K562 (cell line): ENCODE results near the gene ALK. TPM values are rescaled to one million over a fixed set of nuclear protein-coding genes. Genes with fewer than 3 reads are reported as not detected.

ENCODE experiments used
- ATAC-seq: fragments of 200-7000 bp; cut with Tn5 transposase; 3 replicates; pipeline ENCODE4 v1.9.1; 2020; ENCODE audit warnings: moderate library complexity
- BruUV-seq: library from RNA; stranded (reverse); fragments of 400-500 nt; replicated peaks from 2 replicates; lab custom pipeline; 2021; lab: Mats Ljungman, UMichigan
- CTCF ChIA-PET: fragments of 300-600 bp; formaldehyde crosslinking; extraction: SDS; loops from one replicate; lab custom pipeline; 2021; ENCODE audit warnings: low intra/inter-chr PET ratio; lab: Yijun Ruan, JAX
- POLR2A ChIA-PET: fragments of 300-600, 350-650 bp; sonication (Branson Sonifier 250); formaldehyde crosslinking; extraction: SDS; loops from one replicate; lab custom pipeline; 2021; ENCODE audit warnings: antibody characterized with exemption, inconsistent platforms; lab: Yijun Ruan, JAX
- DNase-seq, 4 experiments: peaks; one replicate each; pipeline versions ENCODE4 v3.0.0 to v3.0.0-alpha.2; 2011 to 2018; ENCODE audit warnings: low spot score in 3 of 4, mixed read lengths in 3 of 4; ENCODE audit errors: extremely low read depth in 1 of 4
- FAIRE-seq: peaks from 2 replicates; lab custom pipeline; 2011; peaks lifted over from hg19 to GRCh38; lab: Jason Lieb, UNC
- H2AFZ ChIP-seq: 2 replicates; pipeline ENCODE4 v1.6.0; 2011; ENCODE audit warnings: low read depth, low read length, control low read depth, inconsistent platforms
- H3K27ac ChIP-seq: fragments of 200-600 bp; 3 replicates; pipeline ENCODE4 v1.8.0; 2011; ENCODE audit warnings: low read depth, mild to moderate bottlenecking, control low read depth, inconsistent platforms, low read length, moderate library complexity, mixed read lengths; ENCODE audit errors: extremely low read depth
- H3K27me3 ChIP-seq, 2 experiments: fragments of 300-600 bp in 1 of 2; 2 replicates in 1 of 2; 3 replicates in 1 of 2; pipeline versions ENCODE4 v1.6.0 to v1.8.0; 2011; ENCODE audit warnings: inconsistent platforms in 2 of 2, low read length in 2 of 2, mild to moderate bottlenecking in 1 of 2, mixed read lengths in 1 of 2, moderate library complexity in 1 of 2; ENCODE audit not compliant: control insufficient read depth in 2 of 2, insufficient read depth in 2 of 2
- H3K36me3 ChIP-seq: fragments of 300-600 bp; 3 replicates; pipeline ENCODE4 v1.8.0; 2011; ENCODE audit warnings: mild to moderate bottlenecking, low read length, inconsistent platforms; ENCODE audit not compliant: control insufficient read depth, insufficient read depth
- H3K4me1 ChIP-seq, 2 experiments: fragments of 200-600 bp in 1 of 2; replicated peaks in 1 of 2; 2 replicates in 1 of 2; 3 replicates in 1 of 2; pipeline versions ENCODE4 v1.5.1 to v1.8.0; 2011; ENCODE audit warnings: inconsistent platforms in 2 of 2, low read length in 2 of 2, mild to moderate bottlenecking in 1 of 2, mixed read lengths in 1 of 2, moderate library complexity in 1 of 2; ENCODE audit not compliant: control insufficient read depth in 2 of 2, insufficient read depth in 2 of 2
- H3K4me2 ChIP-seq: 2 replicates; pipeline ENCODE4 v1.6.1; 2011; ENCODE audit warnings: low read length, control low read depth, inconsistent platforms, mixed read lengths; ENCODE audit not compliant: insufficient read depth
- H3K4me3 ChIP-seq: fragments of 200-600 bp; sonication (generic), shearing (Covaris generic); 2 replicates; pipeline ENCODE4 v1.5.1; 2016; ENCODE audit warnings: control low read depth, inconsistent platforms
- H3K79me2 ChIP-seq: fragments of 200-600 bp; 3 replicates; pipeline ENCODE4 v1.8.0; 2011; ENCODE audit warnings: low read length, inconsistent platforms; ENCODE audit not compliant: control insufficient read depth, insufficient read depth
- H3K9ac ChIP-seq, 2 experiments: 2 replicates each; pipeline versions ENCODE4 v1.6.0 to v1.6.1; 2011; ENCODE audit warnings: low read depth in 2 of 2, low read length in 2 of 2, control low read depth in 1 of 2, inconsistent platforms in 1 of 2, mild to moderate bottlenecking in 1 of 2, mixed read lengths in 1 of 2; ENCODE audit not compliant: insufficient read depth in 1 of 2
- H3K9me1 ChIP-seq: one replicate; pipeline ENCODE4 v1.6.0; 2011; ENCODE audit warnings: inconsistent platforms, mild to moderate bottlenecking, low read length, moderate library complexity; ENCODE audit not compliant: control insufficient read depth, insufficient read depth
- H3K9me3 ChIP-seq: replicated peaks from 2 replicates; pipeline ENCODE4 v1.5.1; 2011; ENCODE audit warnings: low read depth, low read length, inconsistent platforms; ENCODE audit not compliant: control insufficient read depth, insufficient read depth
- H4K20me1 ChIP-seq: replicated peaks from 2 replicates; pipeline ENCODE4 v1.6.1; 2011; ENCODE audit warnings: low read length, inconsistent platforms, mixed read lengths; ENCODE audit not compliant: control insufficient read depth, insufficient read depth
- ARID3A ChIP-seq: IDR thresholded peaks from 2 replicates; pipeline ENCODE4 v1.6.1; 2012; ENCODE audit warnings: low read depth, low read length, improper control_type of control experiment, borderline replicate concordance
- ATF7 ChIP-seq: fragments of 450-650 bp; IDR thresholded peaks from 2 replicates; pipeline ENCODE4 v1.7.1; 2014; ENCODE audit warnings: mild to moderate bottlenecking, moderate library complexity
- BRF1 ChIP-seq: IDR thresholded peaks from 3 replicates; pipeline ENCODE4 v1.6.1; 2011; ENCODE audit warnings: borderline replicate concordance, mild to moderate bottlenecking; ENCODE audit not compliant: insufficient read length; ENCODE audit errors: extremely low read depth
- CBX8 ChIP-seq: fragments of 200-600 bp; sonication (generic); IDR thresholded peaks from 2 replicates; pipeline ENCODE4 v1.6.1; 2012; ENCODE audit warnings: borderline replicate concordance, mixed run types, low read depth, mild to moderate bottlenecking, moderate library complexity, mixed read lengths, low read length, control low read depth, inconsistent platforms; ENCODE audit not compliant: poor library complexity, severe bottlenecking; ENCODE audit errors: extremely low read depth
- EGR1 ChIP-seq: fragments of 450-650 bp; conservative IDR thresholded peaks from 2 replicates; pipeline ENCODE4 v1.6.1; 2017; ENCODE audit warnings: mild to moderate bottlenecking
- HBP1 ChIP-seq: fragments of 450-650 bp; formaldehyde crosslinking; IDR thresholded peaks from 2 replicates; pipeline ENCODE4 v1.4.0; 2022; ENCODE audit warnings: missing genetic modification characterization
- IFI16 ChIP-seq: fragments of 250-450 bp; sonication (Bioruptor Pico); IDR thresholded peaks from 2 replicates; pipeline ENCODE4 v2.1.2; 2022; ENCODE audit warnings: mild to moderate bottlenecking, inconsistent platforms
- NCOA2 ChIP-seq, 2 experiments: fragments of 450-650 bp; IDR thresholded peaks; 2 replicates each; pipeline ENCODE4 v1.6.1; 2018; ENCODE audit warnings: mild to moderate bottlenecking in 2 of 2, moderate library complexity in 1 of 2; ENCODE audit not compliant: partially characterized antibody in 2 of 2
- NR3C1 ChIP-seq: sonication (generic); formaldehyde crosslinking; IDR thresholded peaks from 2 replicates; pipeline ENCODE4 v1.8.1; 2022; ENCODE audit warnings: missing genetic modification reagents
- PHF8 ChIP-seq: fragments of 200-600 bp; sonication (generic); IDR thresholded peaks from 2 replicates; pipeline ENCODE4 v1.6.1; 2012; ENCODE audit warnings: mixed run types, mild to moderate bottlenecking, inconsistent platforms, low read length, moderate library complexity, borderline replicate concordance
- POLR2H ChIP-seq: IDR thresholded peaks from 2 replicates; pipeline ENCODE4 v1.6.1; 2016; ENCODE audit warnings: missing genetic modification characterization, low read depth, mild to moderate bottlenecking, control low read depth, missing compliant biosample characterization, moderate library complexity
- RBM17 ChIP-seq: fragments of 200-400 bp; formaldehyde crosslinking; IDR thresholded peaks from 2 replicates; pipeline ENCODE4 v1.6.1; 2017; ENCODE audit warnings: low read depth, mild to moderate bottlenecking, low read length, borderline replicate concordance
- SLC30A9 ChIP-seq: fragments of 250-450 bp; sonication (Bioruptor Pico); IDR thresholded peaks from 2 replicates; pipeline ENCODE4 v1.8.0; 2022; ENCODE audit warnings: mild to moderate bottlenecking, moderate library complexity
- ZFX ChIP-seq: sonication (generic); formaldehyde crosslinking; IDR thresholded peaks from 2 replicates; pipeline ENCODE4 v1.8.0; 2022; ENCODE audit warnings: mild to moderate bottlenecking, missing genetic modification reagents, moderate library complexity
- ZKSCAN1 ChIP-seq: fragments of 150-350 bp; IDR thresholded peaks from 2 replicates; pipeline ENCODE4 v1.6.1; 2016; ENCODE audit warnings: low read depth, low read length
- whole genome bisulfite sequencing: fragments of 100-300 bp; shearing (Covaris generic); methylation state at CpG from one replicate; pipeline ENCODE4 v1.1.6; 2016; ENCODE audit warnings: low coverage, mixed read lengths; ENCODE audit not compliant: insufficient coverage; ENCODE audit errors: missing lambda C conversion rate; 5-methylcytosine and 5-hydroxymethylcytosine counted together
- in situ Hi-C: fragments of 300-500 bp; cut with MboI; formaldehyde crosslinking; loops from 4 replicates; pipeline ENCODE4 v1.15.0; 2018; ENCODE audit warnings: inconsistent platforms, mixed read lengths
- intact Hi-C: fragments of 100-400 bp; cut with micrococcal nuclease; formaldehyde crosslinking; loops from 2 replicates; pipeline ENCODE4 v1.14.2; 2022
- polyA plus RNA-seq, 8 experiments: library from polyadenylated mRNA; depleted of rRNA in 4 of 8; stranded (reverse) in 5 of 8; unstranded in 3 of 8; fragments of >200 nt; fragmentation: Nextera tagmentation in 2 of 8; fragmentation: Illumina TruSeq in 1 of 8; extraction: Ambion mirVana in 2 of 8; extraction: Trizol in 1 of 8; gene quantifications; 2 replicates each; pipeline versions ENCODE4 v1.2.1 to v1.2.3, GENCODE V29; 2011 to 2014; ENCODE audit warnings: inconsistent platforms in 1 of 8, missing spikeins in 1 of 8
- total RNA-seq, 7 experiments: library from RNA; depleted of rRNA in 6 of 7; stranded (reverse); fragments of >200 nt in 6 of 7; fragmentation: Illumina TruSeq in 2 of 7; extraction: Trizol in 2 of 7; gene quantifications; 2 replicates each; pipeline versions ENCODE4 v1.2.1 to v1.2.3, GENCODE V29; 2011 to 2021; ENCODE audit warnings: low replicate concordance in 1 of 7
- TF ChIP-seq, protein P1 (sequence below), 2 experiments: fragments of 150-350 bp in 1 of 2; IDR thresholded peaks; 2 replicates each; pipeline ENCODE4 v1.6.1; 2012 to 2016; ENCODE audit warnings: low read depth in 2 of 2, low read length in 2 of 2, mild to moderate bottlenecking in 1 of 2, moderate library complexity in 1 of 2

Gene ALK
- total and polyA plus RNA-seq, 9 of the 15 experiments (the other 6 are each of a cell fraction or from before 2014, with no cell fraction given), result not detected

DNA sequence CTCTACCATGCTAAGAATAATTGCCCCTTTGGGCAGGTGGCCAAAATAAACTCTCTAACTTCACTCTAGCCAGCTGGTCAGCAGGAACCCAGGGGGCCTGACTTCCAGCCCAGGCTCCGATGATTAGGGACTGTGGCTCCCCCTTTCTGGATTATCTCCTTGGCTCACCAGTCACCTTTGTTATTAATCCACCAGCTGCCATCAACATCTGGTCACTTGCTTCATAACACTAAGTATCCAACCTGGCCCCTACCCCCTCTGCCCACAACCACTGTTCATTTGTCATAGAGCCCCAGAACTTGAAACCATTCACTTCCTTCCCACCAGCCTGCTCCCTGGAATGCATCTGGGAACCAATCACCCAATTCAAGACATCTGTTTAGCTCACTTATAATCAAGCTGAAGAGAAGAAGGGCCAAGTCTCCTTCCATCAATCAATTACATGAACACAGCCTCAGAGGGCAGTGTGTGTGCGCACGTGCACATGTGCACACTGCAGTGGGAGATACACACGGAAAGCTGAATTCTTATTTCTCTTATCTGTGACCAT is 215.1 kb downstream of the ALK start:
- H3K27ac ChIP-seq, result no peak overlapping the region
- in situ Hi-C loops, result no loop called here
- H3K4me3 ChIP-seq, result no peak overlapping the region
- no TSS peak for BruUV-seq
- no peaks in the 10 kb centered on the region; the same call in 1 of the 2 replicates for H4K20me1 ChIP-seq
- intact Hi-C loops, result no loop called here
- POLR2A ChIA-PET, result no interaction called here
- DNase-seq (no peak), FAIRE-seq (no peak), ATAC-seq (no peak)
- H3K36me3 ChIP-seq, result no peaks in the 10 kb centered on the region
- CTCF ChIA-PET, result no interaction called here
- no peak overlapping the region for H2AFZ ChIP-seq
- no peaks in the 10 kb centered on the region for H3K27me3 ChIP-seq
- H3K4me2 ChIP-seq, result no peak overlapping the region
- no peak overlapping the region for H3K9ac ChIP-seq
- no peaks in the 10 kb centered on the region for H3K79me2 ChIP-seq
- 0% methylated on average over 4 of the region's 4 CpGs for WGBS
- no peaks in the 10 kb centered on the region for H3K4me1 ChIP-seq
- no peaks in the 10 kb centered on the region for H3K9me1 ChIP-seq
- no peaks in the 10 kb centered on the region for H3K9me3 ChIP-seq
- TF ChIP-seq BRF1 (no peak), EGR1 (no peak), NCOA2 (IDR thresholded peaks at IDR 0.05; ENCODE audit: partially characterized antibody in 2 of 2) (no peak), CBX8 (no peak), ZKSCAN1 (no peak), NR3C1 (no peak), RBM17 (no peak), IFI16 (CRISPR knock-in tag) (no peak), HBP1 (CRISPR knock-in tag) (no peak), ZFX (CRISPR knock-in tag) (no peak), PHF8 (no peak), ATF7 (no peak), SLC30A9 (CRISPR knock-in tag) (no peak), ARID3A (no peak), POLR2H (tag) (no peak)
- TF ChIP-seq, protein P1, sequence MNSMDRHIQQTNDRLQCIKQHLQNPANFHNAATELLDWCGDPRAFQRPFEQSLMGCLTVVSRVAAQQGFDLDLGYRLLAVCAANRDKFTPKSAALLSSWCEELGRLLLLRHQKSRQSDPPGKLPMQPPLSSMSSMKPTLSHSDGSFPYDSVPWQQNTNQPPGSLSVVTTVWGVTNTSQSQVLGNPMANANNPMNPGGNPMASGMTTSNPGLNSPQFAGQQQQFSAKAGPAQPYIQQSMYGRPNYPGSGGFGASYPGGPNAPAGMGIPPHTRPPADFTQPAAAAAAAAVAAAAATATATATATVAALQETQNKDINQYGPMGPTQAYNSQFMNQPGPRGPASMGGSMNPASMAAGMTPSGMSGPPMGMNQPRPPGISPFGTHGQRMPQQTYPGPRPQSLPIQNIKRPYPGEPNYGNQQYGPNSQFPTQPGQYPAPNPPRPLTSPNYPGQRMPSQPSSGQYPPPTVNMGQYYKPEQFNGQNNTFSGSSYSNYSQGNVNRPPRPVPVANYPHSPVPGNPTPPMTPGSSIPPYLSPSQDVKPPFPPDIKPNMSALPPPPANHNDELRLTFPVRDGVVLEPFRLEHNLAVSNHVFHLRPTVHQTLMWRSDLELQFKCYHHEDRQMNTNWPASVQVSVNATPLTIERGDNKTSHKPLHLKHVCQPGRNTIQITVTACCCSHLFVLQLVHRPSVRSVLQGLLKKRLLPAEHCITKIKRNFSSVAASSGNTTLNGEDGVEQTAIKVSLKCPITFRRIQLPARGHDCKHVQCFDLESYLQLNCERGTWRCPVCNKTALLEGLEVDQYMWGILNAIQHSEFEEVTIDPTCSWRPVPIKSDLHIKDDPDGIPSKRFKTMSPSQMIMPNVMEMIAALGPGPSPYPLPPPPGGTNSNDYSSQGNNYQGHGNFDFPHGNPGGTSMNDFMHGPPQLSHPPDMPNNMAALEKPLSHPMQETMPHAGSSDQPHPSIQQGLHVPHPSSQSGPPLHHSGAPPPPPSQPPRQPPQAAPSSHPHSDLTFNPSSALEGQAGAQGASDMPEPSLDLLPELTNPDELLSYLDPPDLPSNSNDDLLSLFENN (IDR thresholded peaks at IDR 0.05; ENCODE audit: low read depth in 2 of 2, low read length in 2 of 2), result no peak
